Nephron (organoid): ENCODE results near the gene IQSEC1.

Experiments
- H3K27ac Mint-ChIP-seq, 3 experiments: 2 replicates each; pipeline ENCODE4 v1.8.0; 2020; ENCODE audit warnings: mixed read lengths in 3 of 3, mild to moderate bottlenecking in 2 of 3, moderate library complexity in 1 of 3
- H3K27me3 Mint-ChIP-seq: 2 replicates; pipeline ENCODE4 v1.8.0; 2021; ENCODE audit warnings: low read depth, mild to moderate bottlenecking, moderate library complexity, mixed read lengths
- H3K36me3 Mint-ChIP-seq: 2 replicates; pipeline ENCODE4 v1.8.0; 2020; ENCODE audit warnings: low read depth, mixed read lengths
- H3K4me1 Mint-ChIP-seq: 2 replicates; pipeline ENCODE4 v1.8.0; 2020; ENCODE audit warnings: mixed read lengths
- H3K4me3 Mint-ChIP-seq, 3 experiments: 2 replicates each; pipeline ENCODE4 v1.8.0; 2020; ENCODE audit warnings: mild to moderate bottlenecking in 3 of 3, mixed read lengths in 3 of 3, moderate library complexity in 2 of 3
- H3K9me3 Mint-ChIP-seq: 2 replicates; pipeline ENCODE4 v1.8.0; 2020; ENCODE audit warnings: mixed read lengths
- TF ChIP-seq, protein P1 (sequence below), 3 experiments: fragments of 200-600 bp; sonication (generic); IDR thresholded peaks; one replicate each; pipeline ENCODE4 v1.5.0; 2021; ENCODE audit warnings: antibody characterized with exemption in 3 of 3; ENCODE audit not compliant: unreplicated experiment in 3 of 3

IQSEC1 gene

DNA sequence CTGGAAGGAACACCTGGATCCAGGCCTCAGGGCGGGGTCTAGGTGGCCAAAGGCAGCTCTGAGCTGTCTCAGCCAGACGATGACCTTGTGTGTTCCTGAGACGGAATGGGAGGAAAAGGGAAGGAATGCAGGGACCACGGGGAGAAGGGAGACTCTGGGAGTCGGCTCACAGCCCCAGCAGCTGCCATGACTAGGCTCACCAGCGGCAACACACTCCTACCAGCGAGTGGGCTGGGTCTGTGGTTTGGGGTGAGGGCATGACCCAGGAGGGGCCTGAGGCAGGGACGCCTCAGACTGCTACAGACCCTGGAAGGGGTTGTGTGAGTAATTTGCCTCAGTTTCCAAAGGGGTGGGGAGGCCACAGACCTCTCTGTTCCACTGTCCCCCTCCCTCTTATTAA lies 19.8 kb downstream of the IQSEC1 start:
- Mint-ChIP-seq H3K9me3 (no peaks in the 10 kb centered on the region), H3K4me1 (peaks cover 16% of the 10 kb centered on the region), H3K27me3 (peaks cover 10% of the 10 kb centered on the region)

DNA sequence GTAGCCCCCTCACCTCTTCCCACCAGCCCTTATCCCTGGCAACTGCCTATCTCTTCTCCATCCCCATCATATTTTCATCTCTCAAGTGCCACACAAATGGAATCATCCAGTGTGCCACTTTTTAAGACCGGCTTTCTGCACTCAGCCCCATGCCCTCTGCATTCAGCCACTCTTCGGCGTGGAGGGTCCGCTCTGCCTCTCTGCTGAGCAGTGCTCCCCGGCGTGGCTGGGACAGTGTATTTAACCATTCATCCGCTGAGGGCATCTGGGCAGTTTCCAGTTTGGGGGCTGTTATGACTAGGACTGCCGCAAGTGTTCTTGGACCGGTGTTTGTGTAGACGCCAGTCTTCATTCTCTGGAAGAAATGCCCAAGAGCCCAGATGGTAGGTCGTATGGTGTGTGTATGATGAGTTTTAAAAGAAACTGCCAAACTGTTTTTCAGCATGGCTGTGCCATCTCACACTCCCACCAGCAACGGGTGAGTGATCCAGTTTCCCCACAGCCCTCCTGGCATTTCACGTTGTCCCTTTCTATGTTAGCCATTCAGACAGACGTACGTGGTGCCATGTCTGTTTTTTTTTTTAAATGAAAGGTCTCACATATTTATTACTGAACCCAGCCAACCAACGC lies 20.9 kb downstream of the IQSEC1 start:
- TF ChIP-seq, protein P1, sequence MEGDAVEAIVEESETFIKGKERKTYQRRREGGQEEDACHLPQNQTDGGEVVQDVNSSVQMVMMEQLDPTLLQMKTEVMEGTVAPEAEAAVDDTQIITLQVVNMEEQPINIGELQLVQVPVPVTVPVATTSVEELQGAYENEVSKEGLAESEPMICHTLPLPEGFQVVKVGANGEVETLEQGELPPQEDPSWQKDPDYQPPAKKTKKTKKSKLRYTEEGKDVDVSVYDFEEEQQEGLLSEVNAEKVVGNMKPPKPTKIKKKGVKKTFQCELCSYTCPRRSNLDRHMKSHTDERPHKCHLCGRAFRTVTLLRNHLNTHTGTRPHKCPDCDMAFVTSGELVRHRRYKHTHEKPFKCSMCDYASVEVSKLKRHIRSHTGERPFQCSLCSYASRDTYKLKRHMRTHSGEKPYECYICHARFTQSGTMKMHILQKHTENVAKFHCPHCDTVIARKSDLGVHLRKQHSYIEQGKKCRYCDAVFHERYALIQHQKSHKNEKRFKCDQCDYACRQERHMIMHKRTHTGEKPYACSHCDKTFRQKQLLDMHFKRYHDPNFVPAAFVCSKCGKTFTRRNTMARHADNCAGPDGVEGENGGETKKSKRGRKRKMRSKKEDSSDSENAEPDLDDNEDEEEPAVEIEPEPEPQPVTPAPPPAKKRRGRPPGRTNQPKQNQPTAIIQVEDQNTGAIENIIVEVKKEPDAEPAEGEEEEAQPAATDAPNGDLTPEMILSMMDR (IDR thresholded peaks at IDR 0.05; ENCODE audit: unreplicated experiment in 3 of 3), result no peak
- Mint-ChIP-seq H3K4me3 (no peak overlapping the region), H3K27me3 (peaks cover 16% of the 10 kb centered on the region), H3K36me3 (no peaks in the 10 kb centered on the region), H3K27ac (no peak overlapping the region), H3K4me1 (peaks cover 10% of the 10 kb centered on the region), H3K9me3 (no peaks in the 10 kb centered on the region)

More for the DNA sequence above, 19.8 kb downstream of the IQSEC1 start:
- H3K27ac Mint-ChIP-seq, result no peak overlapping the region
- TF ChIP-seq, protein P1 (IDR thresholded peaks at IDR 0.05; ENCODE audit: unreplicated experiment in 3 of 3), result no peak
- H3K4me3 Mint-ChIP-seq, result no peak overlapping the region
- no peaks in the 10 kb centered on the region for H3K36me3 Mint-ChIP-seq

DNA sequence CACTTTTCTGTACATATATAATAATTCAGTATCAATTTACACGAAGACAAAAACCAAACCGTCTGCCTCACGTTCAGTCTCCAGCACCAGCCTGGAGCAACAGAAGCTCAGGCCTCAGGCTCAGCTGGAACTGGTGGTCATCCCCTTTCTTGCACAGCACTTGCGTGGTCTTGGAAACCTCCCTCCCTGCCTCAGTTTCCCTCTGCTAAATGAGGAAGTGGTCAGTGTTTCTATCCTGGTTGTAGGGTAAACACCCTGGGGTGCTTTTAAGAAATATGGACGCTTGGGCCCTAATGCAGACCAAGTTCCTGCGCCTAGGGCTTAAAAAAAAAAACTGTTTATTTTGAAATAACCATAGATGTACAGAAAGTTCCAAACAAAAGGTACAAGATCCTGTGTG lies 21.6 kb downstream of the IQSEC1 start:
- Mint-ChIP-seq H3K4me3 (no peak overlapping the region), H3K9me3 (no peaks in the 10 kb centered on the region), H3K36me3 (no peaks in the 10 kb centered on the region), H3K4me1 (peaks cover 11% of the 10 kb centered on the region), H3K27me3 (peaks cover 19% of the 10 kb centered on the region), H3K27ac (no peak overlapping the region)
- TF ChIP-seq, protein P1 (IDR thresholded peaks at IDR 0.05; ENCODE audit: unreplicated experiment in 3 of 3), result no peak

DNA sequence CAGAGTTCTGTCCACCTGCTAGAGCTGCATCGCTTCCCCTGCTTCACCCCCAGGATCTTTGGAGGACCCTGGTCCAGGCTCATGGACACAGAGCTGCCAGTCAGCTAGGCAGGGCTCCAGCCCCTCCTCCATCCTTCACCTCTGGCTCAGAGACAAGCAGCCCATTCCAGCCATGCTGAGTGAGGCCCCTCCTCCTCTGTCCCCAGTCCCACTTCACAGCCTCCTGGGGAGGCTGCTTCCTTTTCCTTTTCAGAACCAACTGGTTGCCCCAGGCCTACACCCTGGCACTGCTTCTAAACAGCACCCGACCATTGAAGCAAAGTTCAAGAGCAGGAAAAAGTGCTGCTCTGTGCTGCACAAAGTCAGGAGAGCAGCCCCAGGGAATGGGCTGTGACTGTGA lies 22.2 kb downstream of the IQSEC1 start:
- peaks cover 16% of the 10 kb centered on the region for H3K4me1 Mint-ChIP-seq
- no peaks in the 10 kb centered on the region for H3K36me3 Mint-ChIP-seq
- peaks cover 22% of the 10 kb centered on the region for H3K27me3 Mint-ChIP-seq
- H3K9me3 Mint-ChIP-seq, result no peaks in the 10 kb centered on the region
- H3K27ac Mint-ChIP-seq, result no peak overlapping the region
- TF ChIP-seq, protein P1 (IDR thresholded peaks at IDR 0.05; ENCODE audit: unreplicated experiment in 3 of 3), result no peak
- H3K4me3 Mint-ChIP-seq, result no peak overlapping the region

DNA sequence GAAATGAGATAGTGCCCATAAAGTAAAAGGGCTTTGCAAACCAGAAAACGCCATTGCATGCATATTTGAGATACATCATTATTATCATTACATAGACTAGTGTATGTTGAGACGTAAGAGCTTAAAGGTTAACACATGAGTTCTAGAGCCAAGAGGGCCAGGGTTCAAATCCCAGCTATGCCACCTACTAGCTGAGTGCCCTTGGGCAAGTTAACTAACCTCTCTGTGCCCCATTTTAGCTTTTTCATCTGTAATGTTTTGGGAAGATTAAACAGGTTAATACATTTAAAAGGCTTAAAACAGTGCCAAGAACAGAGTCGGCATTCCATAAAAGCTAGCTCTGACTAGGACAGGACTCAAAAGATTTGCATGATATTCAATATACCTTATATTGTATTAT lies 22.8 kb downstream of the IQSEC1 start:
- no peaks in the 10 kb centered on the region for H3K9me3 Mint-ChIP-seq
- H3K4me3 Mint-ChIP-seq, result no peak overlapping the region
- no peaks in the 10 kb centered on the region for H3K36me3 Mint-ChIP-seq
- TF ChIP-seq, protein P1 (IDR thresholded peaks at IDR 0.05; ENCODE audit: unreplicated experiment in 3 of 3), result no peak
- peaks cover 22% of the 10 kb centered on the region for H3K4me1 Mint-ChIP-seq
- no peak overlapping the region for H3K27ac Mint-ChIP-seq
- peaks cover 22% of the 10 kb centered on the region for H3K27me3 Mint-ChIP-seq

DNA sequence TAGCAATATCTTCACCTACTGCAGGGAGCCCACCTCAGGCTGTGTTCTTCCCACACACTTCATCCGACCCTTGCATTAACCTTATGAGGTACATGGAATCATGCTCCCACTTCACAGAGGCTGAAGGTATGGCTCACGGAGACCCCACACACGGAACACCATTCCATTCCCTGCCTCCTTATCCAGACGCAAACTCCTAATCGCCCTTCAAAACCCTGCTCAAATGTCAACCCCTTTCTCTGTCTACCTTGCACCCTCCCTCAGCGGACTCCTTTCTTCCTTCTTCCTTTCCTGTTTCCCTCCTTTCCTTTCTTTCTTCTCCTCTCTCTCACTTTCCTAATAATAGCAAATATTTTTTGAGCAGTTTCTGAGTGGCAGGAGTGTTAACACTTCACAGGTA lies 23.8 kb downstream of the IQSEC1 start:
- Mint-ChIP-seq H3K27ac (no peak overlapping the region), H3K27me3 (peaks cover 22% of the 10 kb centered on the region), H3K4me3 (no peak overlapping the region), H3K36me3 (no peaks in the 10 kb centered on the region), H3K9me3 (no peaks in the 10 kb centered on the region), H3K4me1 (peaks cover 22% of the 10 kb centered on the region)
- TF ChIP-seq, protein P1 (IDR thresholded peaks at IDR 0.05; ENCODE audit: unreplicated experiment in 3 of 3), result no peak
